SU-DHL-6 (cell line): Measurements from ENCODE around the gene CGB2.

Experiments used
- H2AFZ ChIP-seq: fragments of 200-600 bp; sonication (generic); 2 replicates; pipeline ENCODE4 v1.6.1; 2014; ENCODE audit warnings: low read depth, mild to moderate bottlenecking, moderate library complexity, mixed read lengths, antibody characterized with exemption, low read length; ENCODE audit not compliant: severe bottlenecking
- H3F3A ChIP-seq: fragments of 200-600 bp; shearing (Covaris generic); 2 replicates; pipeline ENCODE4 v1.6.0; 2016; ENCODE audit warnings: antibody characterized with exemption, mild to moderate bottlenecking; ENCODE audit not compliant: insufficient read depth
- H3K27ac ChIP-seq: fragments of 200-600 bp; sonication (generic); 2 replicates; pipeline ENCODE4 v1.5.1; 2016; ENCODE audit warnings: low read depth, mild to moderate bottlenecking, low read length, moderate library complexity, mixed read lengths
- H3K27me3 ChIP-seq: fragments of 200-600 bp; sonication (generic), shearing (Covaris generic); 2 replicates; pipeline ENCODE4 v1.6.0; 2014; ENCODE audit warnings: mild to moderate bottlenecking, low read length
- H3K36me3 ChIP-seq: fragments of 200-600 bp; sonication (generic); 2 replicates; pipeline ENCODE4 v1.6.1; 2014; ENCODE audit warnings: mild to moderate bottlenecking, low read length, mixed read lengths
- H3K4me2 ChIP-seq: fragments of 300-600, 200-600 bp; shearing (Covaris generic), sonication (generic); 2 replicates; pipeline ENCODE4 v1.6.0; 2014; ENCODE audit warnings: low read length, low read depth, mild to moderate bottlenecking; ENCODE audit not compliant: poor library complexity, severe bottlenecking
- H3K4me3 ChIP-seq: fragments of 200-600 bp; sonication (generic); 2 replicates; pipeline ENCODE4 v1.5.1; 2014; ENCODE audit warnings: antibody characterized with exemption, low read length, mild to moderate bottlenecking, mixed read lengths; ENCODE audit not compliant: insufficient read depth, poor library complexity, severe bottlenecking
- H3K79me2 ChIP-seq: fragments of 200-600 bp; sonication (generic); 2 replicates; pipeline ENCODE4 v1.6.1; 2014; ENCODE audit warnings: mild to moderate bottlenecking, low read length, moderate library complexity; ENCODE audit not compliant: insufficient read depth
- H3K9ac ChIP-seq: fragments of 200-600 bp; sonication (generic); 2 replicates; pipeline ENCODE4 v1.7.0; 2014; ENCODE audit warnings: mild to moderate bottlenecking, low read length
- H3K9me2 ChIP-seq: fragments of 200-600 bp; sonication (generic); replicated peaks from 2 replicates; pipeline ENCODE4 v1.6.1; 2014; ENCODE audit warnings: low read length; ENCODE audit not compliant: insufficient read depth
- H3K9me3 ChIP-seq: fragments of 200-600 bp; sonication (generic); 2 replicates; pipeline ENCODE4 v1.6.1; 2014; ENCODE audit warnings: low read length, mixed read lengths; ENCODE audit not compliant: insufficient read depth
- H4K20me1 ChIP-seq: fragments of 200-600 bp; sonication (generic); 2 replicates; pipeline ENCODE4 v1.6.1; 2014; ENCODE audit warnings: low read depth, mild to moderate bottlenecking, antibody characterized with exemption, low read length, moderate library complexity, mixed read lengths
- EZH2phosphoT487 ChIP-seq: fragments of 200-600 bp; sonication (generic), shearing (Covaris generic); conservative IDR thresholded peaks from 2 replicates; pipeline ENCODE4 v1.6.1; 2018; ENCODE audit warnings: mild to moderate bottlenecking, antibody characterized with exemption, low read length, moderate library complexity, mixed read lengths
- TF ChIP-seq, protein P1 (sequence below): fragments of 200-600 bp; sonication (generic); IDR thresholded peaks from one replicate; pipeline ENCODE4 v1.5.1; 2017; ENCODE audit warnings: antibody characterized with exemption, mild to moderate bottlenecking, low read length, moderate library complexity; ENCODE audit not compliant: insufficient read depth, poor library complexity, severe bottlenecking

Gene CGB2

DNA sequence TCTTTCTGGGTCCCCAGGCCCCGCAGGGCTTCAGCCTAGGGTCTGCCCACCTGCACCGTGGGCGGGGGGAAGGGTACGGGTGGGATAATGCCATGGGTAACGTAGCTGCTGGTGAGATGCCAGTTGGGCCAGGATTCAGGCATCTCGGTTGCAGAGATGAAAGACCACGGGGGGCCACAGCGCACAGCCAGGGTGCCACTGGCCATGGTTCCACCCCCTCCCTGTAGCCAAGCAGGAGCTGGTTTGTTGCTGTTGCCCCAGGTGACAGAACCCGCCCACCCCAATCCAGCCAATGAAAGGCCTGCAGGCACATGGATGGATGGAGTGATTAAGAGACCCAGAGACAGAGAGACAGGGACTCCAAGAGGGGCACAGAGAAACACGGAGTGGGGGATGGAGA, 26.9 kb downstream of the CGB2 start:
- Histone ChIP-seq H2AFZ (no peak overlapping the region), H3K9ac (no peak overlapping the region), H3K27me3 (no peaks in the 10 kb centered on the region), H3K79me2 (no peaks in the 10 kb centered on the region), H3K9me3 (no peaks in the 10 kb centered on the region), H3K27ac (no peak overlapping the region), H3K4me2 (no peak overlapping the region), H3K4me3 (no peak overlapping the region), H3K36me3 (no peaks in the 10 kb centered on the region), H3F3A (no peaks in the 10 kb centered on the region), H4K20me1 (no peaks in the 10 kb centered on the region), H3K9me2 (no peaks in the 10 kb centered on the region)
- TF ChIP-seq EZH2phosphoT487 = no peak
- TF ChIP-seq, protein P1, sequence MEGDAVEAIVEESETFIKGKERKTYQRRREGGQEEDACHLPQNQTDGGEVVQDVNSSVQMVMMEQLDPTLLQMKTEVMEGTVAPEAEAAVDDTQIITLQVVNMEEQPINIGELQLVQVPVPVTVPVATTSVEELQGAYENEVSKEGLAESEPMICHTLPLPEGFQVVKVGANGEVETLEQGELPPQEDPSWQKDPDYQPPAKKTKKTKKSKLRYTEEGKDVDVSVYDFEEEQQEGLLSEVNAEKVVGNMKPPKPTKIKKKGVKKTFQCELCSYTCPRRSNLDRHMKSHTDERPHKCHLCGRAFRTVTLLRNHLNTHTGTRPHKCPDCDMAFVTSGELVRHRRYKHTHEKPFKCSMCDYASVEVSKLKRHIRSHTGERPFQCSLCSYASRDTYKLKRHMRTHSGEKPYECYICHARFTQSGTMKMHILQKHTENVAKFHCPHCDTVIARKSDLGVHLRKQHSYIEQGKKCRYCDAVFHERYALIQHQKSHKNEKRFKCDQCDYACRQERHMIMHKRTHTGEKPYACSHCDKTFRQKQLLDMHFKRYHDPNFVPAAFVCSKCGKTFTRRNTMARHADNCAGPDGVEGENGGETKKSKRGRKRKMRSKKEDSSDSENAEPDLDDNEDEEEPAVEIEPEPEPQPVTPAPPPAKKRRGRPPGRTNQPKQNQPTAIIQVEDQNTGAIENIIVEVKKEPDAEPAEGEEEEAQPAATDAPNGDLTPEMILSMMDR = no peak

DNA sequence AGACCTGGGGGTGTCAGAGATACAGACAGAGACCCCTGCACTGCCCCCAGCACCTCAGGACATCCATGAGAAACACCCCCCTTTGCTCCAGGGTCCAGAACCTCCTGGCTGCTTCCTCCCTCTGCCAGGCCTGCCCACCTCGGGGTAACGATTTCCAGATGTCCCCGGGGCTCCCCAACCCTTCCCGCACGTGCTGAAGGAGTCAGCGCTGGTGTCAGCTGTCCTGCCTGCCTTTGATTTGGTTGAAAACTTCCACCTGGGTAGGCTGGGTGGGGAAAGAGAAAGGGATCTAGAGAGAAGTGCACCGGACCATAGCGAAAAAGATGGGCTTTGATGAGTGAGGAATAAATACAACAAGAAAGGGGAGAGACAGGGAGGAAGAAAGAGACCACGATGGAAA, 27.4 kb downstream of the CGB2 start:
- no peaks in the 10 kb centered on the region for H3K79me2 ChIP-seq
- H3K9me2 ChIP-seq = no peaks in the 10 kb centered on the region
- H3F3A ChIP-seq = no peaks in the 10 kb centered on the region
- no peaks in the 10 kb centered on the region for H4K20me1 ChIP-seq
- H2AFZ ChIP-seq = no peak overlapping the region
- no peak overlapping the region for H3K9ac ChIP-seq
- H3K36me3 ChIP-seq = no peaks in the 10 kb centered on the region
- H3K9me3 ChIP-seq = no peaks in the 10 kb centered on the region
- H3K27ac ChIP-seq = no peak overlapping the region
- TF ChIP-seq, protein P1 = no peak
- TF ChIP-seq EZH2phosphoT487 = no peak
- no peaks in the 10 kb centered on the region for H3K27me3 ChIP-seq
- H3K4me3 ChIP-seq = no peak overlapping the region
- H3K4me2 ChIP-seq = no peak overlapping the region

DNA sequence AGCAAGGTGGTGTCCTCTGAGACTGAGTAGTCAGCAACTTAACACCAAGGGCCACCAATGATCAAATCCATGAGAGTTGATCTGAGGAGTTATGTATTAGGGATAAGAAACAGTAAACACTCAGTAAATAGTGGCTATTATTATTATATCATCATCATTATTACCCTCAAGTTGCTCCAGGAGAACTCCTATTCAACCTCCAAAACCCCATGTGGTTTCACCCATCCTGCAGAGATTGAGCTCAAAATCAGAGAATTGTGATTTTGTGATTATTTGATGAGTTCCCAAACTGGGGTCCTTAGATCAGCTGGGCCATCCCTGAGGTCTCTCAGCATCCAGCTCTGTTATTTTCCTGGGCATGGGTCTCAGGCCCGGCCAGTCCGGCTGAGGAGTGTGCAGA, 29.3 kb downstream of the CGB2 start:
- no peak overlapping the region for H3K4me2 ChIP-seq
- no peaks in the 10 kb centered on the region for H3F3A ChIP-seq
- H3K9ac ChIP-seq = no peak overlapping the region
- H3K36me3 ChIP-seq = no peaks in the 10 kb centered on the region
- no peaks in the 10 kb centered on the region for H3K27me3 ChIP-seq
- H3K79me2 ChIP-seq = no peaks in the 10 kb centered on the region
- TF ChIP-seq, protein P1 = no peak
- TF ChIP-seq EZH2phosphoT487 = no peak
- no peaks in the 10 kb centered on the region for H3K9me2 ChIP-seq
- no peak overlapping the region for H3K4me3 ChIP-seq
- no peak overlapping the region for H2AFZ ChIP-seq
- H3K9me3 ChIP-seq = no peaks in the 10 kb centered on the region
- no peaks in the 10 kb centered on the region for H4K20me1 ChIP-seq
- no peak overlapping the region for H3K27ac ChIP-seq

GRCh38 chr19:49061445-49061844, 29.8 kb downstream of the CGB2 start:
- no peak for TF ChIP-seq EZH2phosphoT487
- TF ChIP-seq, protein P1 = no peak
- H3K27ac ChIP-seq = no peak overlapping the region
- H3K27me3 ChIP-seq = no peaks in the 10 kb centered on the region
- no peak overlapping the region for H3K4me3 ChIP-seq
- no peaks in the 10 kb centered on the region for H4K20me1 ChIP-seq
- H3K4me2 ChIP-seq = no peak overlapping the region
- H3F3A ChIP-seq = no peaks in the 10 kb centered on the region
- no peaks in the 10 kb centered on the region for H3K9me3 ChIP-seq
- no peak overlapping the region for H2AFZ ChIP-seq
- no peaks in the 10 kb centered on the region for H3K36me3 ChIP-seq
- no peaks in the 10 kb centered on the region for H3K79me2 ChIP-seq
- no peaks in the 10 kb centered on the region for H3K9me2 ChIP-seq
- no peak overlapping the region for H3K9ac ChIP-seq
